CMK (cell line): ENCODE data around the gene ZNF266.

ENCODE experiments used
- DNase-seq: peaks from one replicate; pipeline ENCODE4 v3.0.0-alpha.2; 2010; ENCODE audit warnings: low read depth

The ZNF266 gene

DNA sequence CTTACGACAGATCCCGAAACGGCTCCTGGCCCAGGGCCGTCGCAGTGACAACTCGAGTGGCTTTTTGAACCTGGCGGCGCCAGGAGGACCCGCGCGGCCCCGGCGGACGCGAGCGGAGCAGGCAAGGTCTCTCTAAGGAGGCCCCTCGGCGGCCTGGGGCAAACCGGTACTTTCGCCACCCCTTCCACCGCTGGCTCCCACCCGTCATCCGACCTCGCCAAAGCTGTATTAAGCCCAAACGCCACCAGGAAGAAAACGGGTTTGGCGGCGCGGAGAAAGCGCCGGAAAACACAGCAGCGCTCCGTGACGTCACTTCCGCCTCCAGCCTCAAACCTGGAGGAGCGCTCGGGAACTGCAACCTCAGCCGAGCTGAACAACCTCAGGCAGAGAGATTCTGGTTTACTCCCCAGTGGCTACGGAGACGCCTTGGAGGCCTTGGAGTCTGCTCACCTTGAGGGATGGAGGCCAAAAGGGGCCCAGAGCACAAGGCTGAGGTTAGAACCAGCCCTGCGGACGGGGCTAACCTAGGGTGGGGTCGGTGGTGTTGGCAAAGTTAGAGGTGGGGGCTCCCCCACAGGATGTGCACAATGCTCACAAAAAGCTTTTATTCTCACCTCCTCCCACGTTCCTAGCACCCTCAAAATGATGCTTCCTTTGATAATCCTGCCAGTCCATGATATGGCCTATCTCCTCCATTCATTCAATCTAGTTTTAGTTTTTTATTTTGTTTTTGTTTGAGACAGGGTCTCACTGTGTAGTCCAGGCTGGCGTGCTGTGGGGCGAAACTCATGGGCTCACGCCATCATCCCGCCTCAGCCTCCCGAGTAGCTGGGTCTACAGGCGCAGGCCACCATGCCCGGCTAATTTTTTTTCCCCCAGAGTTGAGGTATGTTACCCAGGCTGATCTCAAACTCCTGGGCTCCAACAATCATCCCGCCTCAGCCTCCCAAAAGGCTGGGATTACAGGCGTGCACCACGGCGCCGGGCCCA lies at the start of gene ZNF266:
Gene ZNF266 (minus strand): TSS at position 295 of the 990 bp plus-strand sequence. CDS start 15,484 bp downstream, outside the sequence.
- DNase-seq: peak; percentile 74

DNA sequence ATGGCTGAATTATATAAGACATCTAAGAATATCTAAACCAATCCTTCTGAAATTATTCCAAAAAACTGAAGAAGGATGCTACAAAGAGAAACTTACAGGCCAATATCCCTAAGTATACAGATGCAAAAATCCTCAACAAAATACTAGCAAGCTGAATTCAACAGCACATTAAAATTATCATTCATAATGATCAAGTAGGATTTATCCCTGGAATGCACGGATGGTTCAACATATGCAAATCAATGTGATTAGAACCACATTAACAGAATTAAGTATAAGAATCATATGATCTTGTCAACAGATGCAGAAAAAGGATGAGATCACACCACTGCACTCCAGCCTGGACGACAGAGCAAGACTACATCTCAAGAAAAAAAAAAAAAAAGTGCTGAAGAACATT lies 49.8 kb upstream of the ZNF266 start:
- no peak for DNase-seq

DNA sequence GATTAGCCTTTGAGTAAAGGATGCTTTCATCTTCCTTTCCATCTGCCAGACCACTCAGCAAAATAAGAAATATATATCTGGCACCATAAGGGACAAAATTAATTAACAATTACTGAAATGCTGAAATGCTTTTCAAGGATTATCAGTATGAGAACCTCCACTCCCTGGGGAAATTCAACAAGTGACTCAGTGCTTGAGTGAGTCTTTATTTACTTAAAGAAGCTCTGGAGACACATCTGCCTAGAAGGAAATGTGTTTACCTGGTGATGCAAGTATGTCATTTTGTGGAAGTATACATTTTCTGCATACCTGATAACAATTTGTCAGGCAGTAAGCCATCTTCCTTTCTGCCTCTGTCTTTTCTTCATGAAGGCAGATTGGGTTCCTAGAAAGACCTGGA lies 39.6 kb upstream of the ZNF266 start:
- DNase-seq: no peak

DNA sequence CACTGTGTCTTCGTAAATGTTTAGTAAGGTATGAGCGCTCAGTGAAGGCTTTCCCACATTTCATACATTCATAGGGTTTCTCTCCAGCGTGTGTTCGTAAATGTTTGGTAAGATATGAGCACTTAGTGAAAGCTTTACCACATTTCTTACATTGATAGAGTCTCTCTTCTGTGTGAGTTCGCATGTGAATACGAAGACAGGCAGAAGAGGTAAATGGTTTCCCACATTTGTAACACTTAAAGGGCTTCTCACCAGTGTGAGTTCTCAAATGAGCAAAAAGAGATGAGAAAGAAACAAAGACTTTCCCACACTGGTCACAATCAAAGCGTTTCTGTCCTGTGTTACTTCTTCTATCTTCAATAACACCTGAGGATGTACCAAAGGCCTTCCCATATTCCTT lies 31.8 kb upstream of the ZNF266 start:
- no peak for DNase-seq

DNA sequence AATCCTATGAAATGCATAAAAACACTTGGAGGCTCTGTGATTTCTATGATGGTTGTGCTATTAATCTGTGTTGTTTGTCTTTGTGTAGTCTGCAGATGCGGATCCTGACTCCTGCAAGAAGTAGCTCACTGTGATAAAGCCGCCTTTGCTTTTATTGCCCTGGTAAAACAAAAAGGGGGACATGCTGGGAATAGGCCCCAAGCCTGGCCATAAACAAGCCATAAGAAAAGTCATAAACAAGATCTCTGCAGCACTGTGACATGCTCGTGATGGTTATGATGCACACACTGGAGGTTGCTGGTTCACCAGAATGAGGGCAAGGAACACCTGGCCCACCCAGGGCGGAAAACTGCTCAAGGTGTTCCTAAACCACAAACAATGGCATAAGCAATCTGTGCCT lies 26.6 kb upstream of the ZNF266 start:
- no peak for DNase-seq

DNA sequence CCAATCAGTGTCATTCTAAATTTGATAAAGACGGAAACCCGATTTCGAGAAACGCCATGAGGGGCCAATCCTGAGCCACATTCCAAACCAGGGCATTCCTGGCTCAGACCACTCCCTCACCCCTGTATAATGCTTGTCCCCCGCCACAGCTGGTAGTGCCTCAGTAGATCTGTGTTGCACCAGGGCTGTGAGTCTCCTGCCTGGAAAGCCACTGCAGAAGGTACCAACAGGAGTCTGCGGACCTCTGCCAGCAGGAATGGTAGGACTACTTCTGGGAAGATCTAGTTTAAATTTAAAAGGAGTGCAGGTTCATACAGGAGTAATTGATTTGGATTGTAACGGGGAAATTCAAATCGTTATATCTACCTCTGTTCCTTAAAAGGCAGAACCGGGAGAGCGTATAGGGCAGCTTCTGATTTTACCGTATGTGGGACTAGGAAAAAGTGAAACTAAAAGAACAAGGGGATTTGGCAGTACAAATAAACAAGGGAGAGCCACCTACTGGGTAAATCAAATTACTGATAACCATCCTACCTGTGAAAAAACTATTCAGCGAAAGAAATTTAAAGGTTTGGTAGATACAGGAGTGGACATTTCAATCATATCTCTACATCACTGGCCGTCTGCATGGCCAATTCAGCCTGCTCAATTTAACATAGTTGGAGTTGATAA lies 20.8 kb upstream of the ZNF266 start:
- no peak for DNase-seq

DNA sequence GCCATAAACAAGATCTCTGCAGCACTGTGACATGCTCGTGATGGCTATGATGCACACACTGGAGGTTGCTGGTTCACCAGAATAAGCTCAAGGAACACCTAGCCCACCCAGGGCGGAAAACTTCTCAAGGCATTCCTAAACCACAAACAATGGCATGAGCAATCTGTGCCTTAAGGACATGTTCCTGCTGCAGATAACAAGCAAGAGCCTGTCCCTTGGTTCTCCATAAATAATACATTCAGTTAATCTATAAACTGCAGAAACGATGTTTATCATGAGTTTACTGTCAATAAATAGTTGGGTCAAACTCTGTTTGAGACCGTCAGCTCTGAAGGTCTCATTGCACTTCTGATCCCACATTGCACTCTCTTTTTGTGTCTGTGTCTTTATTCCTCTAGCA lies 18.6 kb upstream of the ZNF266 start:
- no peak for DNase-seq

DNA sequence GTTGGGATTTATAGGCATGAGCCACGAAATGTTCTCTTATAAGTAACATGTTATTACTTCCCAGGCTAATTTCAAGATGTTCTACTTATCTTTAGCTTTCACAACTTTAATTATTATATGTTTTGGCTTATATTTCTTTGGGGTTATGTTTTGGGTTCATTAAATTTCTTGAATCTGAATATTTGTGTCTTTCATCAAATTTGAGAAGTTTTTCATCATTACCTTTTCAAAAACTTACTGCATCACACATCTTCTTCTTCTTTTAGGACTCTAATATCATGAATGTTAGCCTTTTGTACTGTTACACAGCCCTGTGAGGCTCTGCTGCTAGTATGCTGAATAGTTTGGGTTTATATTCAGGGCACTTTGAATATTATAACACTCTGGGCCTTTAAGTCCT lies 9.7 kb upstream of the ZNF266 start:
- DNase-seq: no peak

DNA sequence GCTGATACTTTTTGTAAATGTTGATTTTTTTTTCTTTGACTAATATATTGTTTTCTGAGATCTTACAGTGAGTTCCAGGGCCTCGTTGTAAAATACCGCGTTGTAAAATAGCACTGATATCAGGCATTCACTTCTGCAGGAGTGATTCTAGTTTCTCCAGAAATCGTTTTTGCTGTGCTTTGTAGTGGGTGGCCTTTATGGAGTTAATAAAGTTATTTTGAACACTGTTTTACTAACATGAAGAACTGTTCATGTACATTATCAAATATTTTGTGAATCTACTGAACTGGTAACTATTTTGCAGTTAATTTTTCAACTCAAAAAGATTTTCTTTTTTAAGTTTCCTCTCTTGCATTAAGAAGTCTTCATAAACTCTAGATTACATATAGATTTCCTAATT lies 985 bp upstream of the ZNF266 start:
- no peak for DNase-seq

DNA sequence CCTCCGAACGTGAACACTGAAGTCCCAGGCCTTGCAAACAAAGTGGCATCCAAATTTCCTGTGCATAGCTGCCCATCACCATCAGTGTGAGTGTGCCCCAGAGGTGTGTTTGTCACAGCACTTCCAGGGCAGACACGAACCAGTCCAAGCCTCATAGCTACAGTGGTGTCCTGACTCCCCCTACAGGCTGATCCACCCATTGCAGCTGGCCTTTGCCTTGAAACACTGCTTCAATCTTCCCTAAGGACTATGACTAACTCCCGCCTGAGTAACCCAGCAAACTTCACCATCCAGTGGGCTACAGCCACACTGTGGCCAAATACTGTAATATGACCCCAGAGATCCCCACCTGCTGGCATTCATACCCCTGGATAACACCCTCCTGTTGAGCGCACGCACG lies 3.9 kb downstream of the ZNF266 start:
- peak; percentile 45 for DNase-seq

DNA sequence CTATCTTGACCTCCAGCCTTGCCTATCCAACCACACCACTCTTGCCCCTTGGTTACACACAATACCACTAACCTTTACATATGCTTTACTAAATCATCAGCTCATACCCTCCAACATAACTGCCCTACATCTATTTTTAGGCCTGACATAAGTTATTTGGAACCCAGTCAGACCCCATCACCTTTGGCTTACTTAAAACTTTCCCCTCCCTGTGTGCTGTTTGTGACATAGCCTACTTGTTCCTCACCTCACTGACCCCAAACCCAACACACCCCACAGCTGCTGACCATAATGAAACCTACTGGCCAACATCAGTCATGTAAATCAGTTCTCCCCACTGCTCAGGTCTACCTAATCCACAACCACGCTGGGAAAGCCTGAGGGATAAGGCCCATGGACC lies 4.9 kb downstream of the ZNF266 start:
- no peak for DNase-seq

DNA sequence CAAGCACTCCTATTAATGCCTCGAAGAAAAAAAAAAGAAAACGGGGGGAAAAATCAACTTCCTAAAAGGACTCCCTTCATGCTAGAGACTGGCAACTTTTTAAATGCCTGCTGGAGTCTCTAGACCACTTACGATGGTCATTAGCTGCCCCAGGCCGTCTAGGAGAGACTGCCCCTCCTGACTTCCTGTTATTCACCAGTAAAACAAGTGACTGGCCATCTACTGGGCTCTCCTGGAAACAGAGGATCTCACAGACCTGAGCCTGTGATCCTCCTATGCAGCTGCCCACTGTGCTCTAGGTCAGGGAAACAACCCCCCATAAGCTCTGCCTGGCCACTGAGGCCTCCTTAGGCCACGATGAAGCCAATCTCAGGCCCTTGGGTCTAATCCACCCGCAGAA lies 7.4 kb downstream of the ZNF266 start:
- no peak for DNase-seq

DNA sequence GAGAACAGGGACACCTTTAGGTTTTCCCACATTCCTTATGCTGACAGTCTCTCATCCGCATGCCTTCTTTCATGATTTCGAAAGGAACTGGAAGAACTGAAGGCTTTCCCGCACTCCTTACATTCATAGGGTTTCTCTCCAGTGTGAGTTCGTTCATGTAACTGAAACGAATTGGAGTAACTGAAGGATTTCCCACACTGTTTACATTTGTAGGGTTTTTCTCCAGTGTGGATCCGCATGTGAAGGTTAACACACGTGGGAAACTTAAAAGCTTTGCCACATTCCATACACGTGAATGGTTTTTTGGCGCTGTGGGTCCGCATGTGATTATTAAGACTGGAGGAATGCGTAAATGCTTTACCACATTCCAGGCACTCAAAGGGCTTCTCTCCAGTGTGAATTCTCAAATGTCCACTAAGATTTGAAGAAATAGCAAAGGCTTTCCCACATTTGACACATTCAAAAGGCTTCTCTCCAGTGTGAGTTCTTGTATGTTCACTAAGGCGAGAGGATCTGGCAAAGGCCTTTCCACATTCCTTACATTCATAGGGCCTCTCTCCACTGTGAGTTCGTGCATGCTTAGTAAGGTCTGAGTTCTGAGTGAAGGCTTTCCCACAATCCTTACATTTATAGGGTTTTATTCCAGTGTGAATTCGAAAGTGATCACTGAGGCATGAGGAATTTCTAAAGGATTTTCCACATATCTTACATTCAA lies 22.0 kb downstream of the ZNF266 start:
- DNase-seq: no peak

DNA sequence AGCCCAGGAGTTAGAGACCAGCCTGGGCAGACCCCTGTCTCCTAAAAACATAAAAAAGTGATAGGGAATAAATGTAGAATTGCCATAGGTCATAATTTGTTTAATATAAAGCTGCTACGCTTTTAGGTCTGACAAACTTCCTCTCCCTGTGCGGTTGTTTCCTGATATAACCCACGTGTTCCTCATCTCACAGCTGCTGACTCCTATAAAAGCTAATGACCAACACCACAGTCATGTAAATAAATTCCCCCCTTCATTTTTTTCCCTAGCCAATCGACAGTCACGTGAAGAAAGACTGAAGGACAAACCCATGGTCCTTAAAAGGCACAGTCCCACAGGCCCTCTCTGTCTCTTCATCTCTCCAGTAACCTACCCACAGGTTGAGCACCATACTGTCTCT lies 27.5 kb downstream of the ZNF266 start:
- DNase-seq: no peak

DNA sequence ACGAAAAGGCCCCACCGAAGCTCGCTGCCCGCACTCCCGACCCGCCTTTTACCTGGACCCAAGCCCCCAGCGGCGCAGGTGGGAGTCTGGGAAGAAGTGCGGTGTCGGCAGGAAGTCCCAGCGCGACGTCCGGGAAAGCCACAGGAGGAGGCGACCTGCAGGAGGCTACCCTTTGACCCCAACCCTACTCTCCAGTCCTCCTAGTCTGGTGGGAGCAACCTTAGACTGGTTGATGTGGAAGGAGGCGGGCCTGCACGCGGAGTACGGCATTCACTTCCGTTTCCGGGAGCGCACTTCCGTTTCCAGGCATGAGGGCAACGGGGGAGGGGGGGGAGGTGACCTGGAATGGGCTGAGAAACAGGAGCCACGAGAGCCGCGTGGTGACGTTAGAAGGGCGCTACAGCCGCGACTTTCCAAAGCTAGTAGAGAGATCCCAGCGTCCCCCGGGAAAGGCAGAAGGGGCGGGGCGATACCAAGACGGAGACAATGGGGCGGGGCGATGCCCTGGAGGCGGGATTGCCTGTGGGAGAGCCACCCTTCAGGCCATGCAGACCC lies 28.5 kb downstream of the ZNF266 start:
- DNase-seq: peak; percentile 76

DNA sequence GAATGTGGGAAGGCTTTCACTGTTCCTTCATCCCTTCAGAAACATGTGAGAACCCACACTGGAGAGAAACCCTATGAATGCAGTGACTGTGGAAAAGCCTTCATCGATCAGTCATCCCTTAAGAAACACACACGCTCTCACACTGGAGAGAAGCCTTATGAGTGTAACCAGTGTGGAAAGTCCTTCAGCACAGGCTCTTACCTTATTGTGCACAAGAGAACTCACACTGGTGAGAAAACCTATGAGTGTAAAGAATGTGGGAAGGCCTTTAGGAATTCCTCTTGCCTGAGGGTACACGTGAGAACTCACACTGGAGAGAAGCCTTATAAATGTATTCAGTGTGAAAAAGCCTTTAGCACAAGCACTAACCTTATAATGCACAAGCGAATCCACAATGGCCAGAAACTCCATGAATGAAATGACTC lies 54.0 kb downstream of the ZNF266 start:
- DNase-seq: no peak

DNA sequence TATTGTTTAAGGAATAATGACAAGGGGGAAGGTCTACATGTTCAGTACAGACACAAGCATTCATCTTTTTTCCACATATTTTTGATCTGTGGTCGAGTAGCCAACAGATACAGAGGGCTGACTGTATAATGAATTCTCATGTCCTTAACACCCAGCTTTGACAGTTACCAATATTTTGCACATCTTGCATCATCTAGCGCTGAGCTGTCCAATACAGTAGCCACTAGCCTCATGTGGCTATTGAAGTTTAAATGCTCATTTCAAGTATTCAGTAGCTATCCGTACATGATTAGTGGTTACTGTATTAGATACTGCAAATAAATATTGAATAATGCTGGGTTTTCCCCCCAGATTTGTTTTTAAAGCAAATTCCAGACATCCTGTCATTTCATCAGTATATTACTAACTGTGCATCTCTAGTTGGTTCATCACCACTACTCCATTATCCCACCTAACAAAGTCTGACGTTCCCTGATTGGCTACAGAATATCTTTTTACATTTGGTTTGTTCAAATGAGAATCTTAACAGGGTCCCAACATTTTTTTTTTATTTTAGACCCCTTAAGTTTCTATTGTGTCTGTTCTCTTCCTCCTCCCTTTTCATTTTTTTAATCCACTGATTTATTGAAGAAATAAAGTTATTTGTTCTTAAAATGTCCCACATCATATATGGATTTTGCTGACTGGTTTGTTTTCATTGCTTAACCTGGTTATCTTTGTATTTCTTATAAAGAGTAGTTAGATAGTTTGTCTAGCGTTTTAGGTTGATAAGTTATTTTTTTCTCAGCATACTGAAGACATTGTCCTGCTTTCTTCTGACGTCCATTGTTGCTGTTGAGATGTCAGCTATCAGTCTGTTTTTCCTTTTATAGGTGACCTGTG lies 64.4 kb downstream of the ZNF266 start:
- DNase-seq: no peak

DNA sequence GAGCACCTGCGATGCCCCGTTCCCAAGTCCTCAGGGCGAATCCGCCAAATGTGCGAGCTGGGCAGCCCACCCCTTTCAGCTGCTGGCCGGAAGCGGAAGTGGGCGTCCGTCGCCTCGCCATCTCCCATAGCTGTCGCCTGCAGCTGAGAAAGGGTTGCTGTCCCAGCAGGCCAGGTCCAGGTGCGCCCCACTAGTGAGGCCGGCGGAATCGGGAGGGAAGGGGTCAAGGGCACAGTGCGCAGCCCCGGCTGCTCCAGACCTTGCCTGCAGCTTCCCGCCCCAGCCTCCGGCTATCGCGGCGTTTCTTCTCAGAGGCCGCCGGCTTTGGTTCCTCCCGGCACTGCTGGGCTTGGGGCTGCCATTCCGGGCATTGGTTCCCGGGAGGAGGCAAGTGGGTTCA lies 72.5 kb downstream of the ZNF266 start, which contains the start of gene ZNF177:
Gene ZNF177 (plus strand): TSS at position 109 of the 400 bp plus-strand sequence. CDS start 15,299 bp downstream, outside the sequence.
- DNase-seq: no peak
